HFFc6 (cell line): ENCODE results near the gene GID4. TPM values are rescaled to one million over a fixed set of nuclear protein-coding genes. Genes with fewer than 3 reads are reported as not detected.

Experiments used
- DNase-seq: peaks from one replicate; pipeline ENCODE4 v3.0.0-alpha.2; 2018
- H3K27ac Mint-ChIP-seq: 2 replicates; pipeline ENCODE4 v1.8.0; 2020; ENCODE audit warnings: mild to moderate bottlenecking, mixed read lengths
- H3K27me3 Mint-ChIP-seq: 2 replicates; pipeline ENCODE4 v1.8.0; 2021; ENCODE audit warnings: mild to moderate bottlenecking, moderate library complexity, mixed read lengths; ENCODE audit not compliant: insufficient read depth
- H3K36me3 Mint-ChIP-seq: 2 replicates; pipeline ENCODE4 v1.8.0; 2021; ENCODE audit warnings: low read depth, mixed read lengths
- H3K4me1 Mint-ChIP-seq: 2 replicates; pipeline ENCODE4 v1.8.0; 2020; ENCODE audit warnings: low read depth, mixed read lengths
- H3K4me3 Mint-ChIP-seq: 2 replicates; pipeline ENCODE4 v1.8.0; 2020; ENCODE audit warnings: mild to moderate bottlenecking, moderate library complexity, mixed read lengths
- H3K9me3 Mint-ChIP-seq: 2 replicates; pipeline ENCODE4 v1.8.0; 2020; ENCODE audit warnings: mild to moderate bottlenecking, mixed read lengths
- CTCF ChIP-seq: fragments of 200-600 bp; sonication (generic); IDR thresholded peaks from 2 replicates; pipeline ENCODE4 v1.5.0; 2021; ENCODE audit warnings: antibody characterized with exemption, mild to moderate bottlenecking
- total RNA-seq, 6 experiments: library from RNA; stranded (reverse); fragmentation: NEBNext Ultra II Directional; extraction: Animal tissue kit (Norgen Biotek cat#: 25700); gene quantifications; 2 replicates in 1 of 6; 3 replicates in 5 of 6; pipeline ENCODE4 v1.2.3, GENCODE V29; 2021

GID4 gene
- total RNA-seq, 6 experiments from 2014 or later = 8.6 to 11.9 (median 9.5) TPM

DNA sequence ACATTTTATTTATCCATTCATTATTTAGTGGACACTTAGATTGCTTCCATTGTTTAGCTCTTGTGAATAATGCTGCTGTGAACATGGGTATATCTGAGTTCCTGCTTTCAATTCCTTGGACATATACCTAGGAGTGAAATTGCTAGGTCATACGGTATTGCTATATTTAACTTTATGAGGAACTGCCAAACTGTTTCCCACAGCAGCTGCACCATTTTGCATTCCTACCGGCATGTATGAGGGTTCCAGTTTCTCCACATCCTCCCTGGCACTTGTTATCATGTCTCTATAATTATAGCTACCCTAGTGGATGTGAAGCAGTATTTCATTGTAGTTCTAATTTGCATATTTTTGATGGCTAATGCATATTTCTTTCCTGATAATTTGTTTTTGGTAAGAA lies 24.8 kb downstream of the GID4 start:
- H3K27ac Mint-ChIP-seq = no peak overlapping the region
- H3K27me3 Mint-ChIP-seq = no peaks in the 10 kb centered on the region; the same call in 1 of the 2 replicates
- H3K9me3 Mint-ChIP-seq = no peaks in the 10 kb centered on the region
- H3K4me1 Mint-ChIP-seq = peaks cover 6% of the 10 kb centered on the region
- 0 out of 2 replicates have a peak, but pooled peaks have one; percentile 13 for TF ChIP-seq CTCF
- no peak overlapping the region for H3K4me3 Mint-ChIP-seq
- H3K36me3 Mint-ChIP-seq = peaks cover 10% of the 10 kb centered on the region
- no peak for DNase-seq

- Mint-ChIP-seq H3K4me1 (peaks cover 7% of the 10 kb centered on the region), H3K9me3 (no peaks in the 10 kb centered on the region), H3K27ac (no peak overlapping the region), H3K36me3 (peaks cover 6% of the 10 kb centered on the region; the same call in 1 of the 2 replicates), H3K4me3 (no peak overlapping the region), H3K27me3 (no peaks in the 10 kb centered on the region; the same call in 1 of the 2 replicates)
- TF ChIP-seq CTCF = no peak
- no peak for DNase-seq
Observed at GRCh38 chr17:18065546-18065945, 26.3 kb downstream of the GID4 start.

- Mint-ChIP-seq H3K36me3 (peaks cover 6% of the 10 kb centered on the region; the same call in 1 of the 2 replicates), H3K4me3 (no peak overlapping the region), H3K4me1 (peaks cover 18% of the 10 kb centered on the region), H3K9me3 (no peaks in the 10 kb centered on the region), H3K27me3 (no peaks in the 10 kb centered on the region; the same call in 1 of the 2 replicates), H3K27ac (no peak overlapping the region)
- no peak for DNase-seq
- TF ChIP-seq CTCF = no peak
Observed at GRCh38 chr17:18066866-18067265, 27.7 kb downstream of the GID4 start.

DNA sequence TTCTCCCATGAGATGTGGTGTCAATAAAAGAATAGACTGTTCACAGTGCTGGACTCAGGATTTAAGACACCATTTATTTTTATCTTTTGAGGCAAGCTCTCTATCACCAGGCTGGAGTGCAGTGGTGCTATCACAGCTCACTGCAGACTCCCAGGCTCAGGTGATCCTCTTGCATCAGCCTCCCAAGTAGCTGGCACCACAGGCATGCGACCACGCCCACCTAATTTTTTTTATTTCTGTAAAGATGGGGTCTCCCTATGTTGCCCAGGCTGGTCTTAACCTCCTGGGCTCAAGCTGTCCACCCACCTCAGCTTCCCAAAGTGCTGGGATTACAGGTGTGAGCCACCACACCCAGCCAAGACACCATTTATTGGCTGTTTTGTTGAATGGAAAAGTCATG lies 29.9 kb downstream of the GID4 start:
- TF ChIP-seq CTCF = no peak
- no peaks in the 10 kb centered on the region; the same call in 1 of the 2 replicates for H3K27me3 Mint-ChIP-seq
- H3K4me3 Mint-ChIP-seq = no peak overlapping the region
- peaks cover 6% of the 10 kb centered on the region; the same call in 1 of the 2 replicates for H3K36me3 Mint-ChIP-seq
- no peaks in the 10 kb centered on the region for H3K9me3 Mint-ChIP-seq
- DNase-seq = no peak
- H3K27ac Mint-ChIP-seq = no peak overlapping the region
- H3K4me1 Mint-ChIP-seq = peaks cover 18% of the 10 kb centered on the region

DNA sequence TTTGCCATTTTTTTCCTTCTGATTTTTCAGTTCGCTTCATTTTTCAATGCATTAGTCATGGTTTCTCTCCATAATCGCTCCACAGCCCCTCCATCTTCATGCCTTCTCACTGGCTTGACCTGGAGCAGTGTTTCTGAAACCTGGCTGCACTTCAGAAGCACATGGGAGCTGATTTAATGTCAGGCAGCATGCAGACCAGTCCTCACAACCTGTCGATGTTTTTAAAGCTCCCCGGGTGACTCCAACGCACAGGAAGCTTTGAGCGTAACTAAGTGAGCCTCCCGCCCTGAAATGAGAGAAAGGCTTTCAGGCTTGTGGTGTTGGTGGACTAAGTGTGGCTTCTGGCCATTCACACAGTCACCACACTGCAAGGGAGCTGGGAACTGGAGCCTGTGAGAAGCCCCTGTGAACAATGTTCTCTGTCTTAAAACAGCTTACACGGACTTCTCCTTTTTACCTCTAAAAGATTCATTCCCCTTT lies 31.7 kb downstream of the GID4 start:
- H3K4me1 Mint-ChIP-seq = peaks cover 27% of the 10 kb centered on the region
- H3K9me3 Mint-ChIP-seq = no peaks in the 10 kb centered on the region
- H3K27me3 Mint-ChIP-seq = peaks cover 10% of the 10 kb centered on the region
- peak overlapping the region; percentile 79 for H3K27ac Mint-ChIP-seq
- H3K36me3 Mint-ChIP-seq = no peaks in the 10 kb centered on the region
- no peak for TF ChIP-seq CTCF
- peak; percentile 30 for DNase-seq
- peak overlapping the region; percentile 85 for H3K4me3 Mint-ChIP-seq
